ENCODE data around the gene CAMK1G. TPM values are rescaled to one million over a fixed set of nuclear protein-coding genes. Genes with fewer than 3 reads are reported as not detected.

CAMK1G gene
- total RNA-seq, 1 donor from 2014 or later: not detected

DNA sequence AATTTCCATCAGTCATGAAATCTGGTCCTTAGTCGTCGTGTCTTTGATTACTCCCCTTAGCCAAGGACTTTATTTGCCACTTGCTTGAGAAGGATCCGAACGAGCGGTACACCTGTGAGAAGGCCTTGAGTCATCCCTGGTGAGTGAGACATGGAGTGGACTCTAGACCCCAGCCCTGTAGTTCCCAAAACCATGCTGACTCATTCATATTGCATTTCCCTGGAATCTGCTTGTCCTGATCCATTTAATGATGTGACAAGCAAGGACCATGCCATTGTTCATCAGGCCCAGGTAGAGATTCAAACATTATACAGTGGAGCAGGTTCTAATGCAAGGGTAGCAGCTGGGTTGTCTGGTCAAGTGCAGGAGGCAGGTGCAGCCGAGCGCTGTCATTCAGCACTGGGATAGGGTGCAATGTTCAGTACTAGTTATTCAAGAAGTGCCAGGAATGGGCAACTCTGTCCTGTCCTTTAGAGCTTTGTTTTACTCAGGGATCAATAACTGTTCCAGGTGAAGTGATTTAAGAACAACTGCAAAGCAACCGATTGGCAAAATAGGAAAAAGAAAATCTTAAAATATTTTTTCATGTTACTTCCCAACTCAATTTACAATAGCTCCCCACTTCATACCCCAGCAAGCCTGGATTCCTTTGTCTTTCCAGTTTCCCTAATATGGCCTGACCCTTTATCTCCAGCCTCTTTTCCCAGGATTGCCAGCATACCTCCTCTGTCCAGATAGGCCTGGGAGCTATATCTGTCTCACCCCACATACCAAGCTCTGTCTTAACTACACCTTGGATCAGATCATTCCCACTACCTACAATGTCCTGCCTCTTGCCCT lies 26.5 kb downstream of the CAMK1G start:
- no peak overlapping the region for H3K4me3 Mint-ChIP-seq (ENCODE audit: low read depth)

DNA sequence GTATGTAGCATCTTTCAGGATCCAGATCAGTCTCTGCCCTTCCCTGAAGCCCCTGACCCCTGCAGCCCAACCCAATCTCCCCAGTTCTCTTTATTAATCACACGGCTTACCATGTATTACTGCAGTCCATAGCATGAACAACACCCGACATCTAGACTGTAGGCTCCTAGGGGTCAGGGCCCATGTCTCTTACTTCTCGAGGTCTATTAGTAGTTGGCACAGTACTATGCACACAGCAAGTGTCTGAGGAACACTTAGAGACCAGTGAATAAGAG lies 27.1 kb downstream of the CAMK1G start:
- no peaks in the 10 kb centered on the region for H3K27me3 Mint-ChIP-seq (ENCODE audit: low read depth)
- H3K27ac Mint-ChIP-seq: no peak overlapping the region
- no peak for DNase-seq (ENCODE audit: low spot score)
- no peak overlapping the region for H3K4me3 Mint-ChIP-seq (ENCODE audit: low read depth)
- no peaks in the 10 kb centered on the region for H3K9me3 Mint-ChIP-seq
- no peaks in the 10 kb centered on the region for H3K36me3 Mint-ChIP-seq (ENCODE audit: low read depth)
- peaks cover 2% of the 10 kb centered on the region for H3K4me1 Mint-ChIP-seq (ENCODE audit: low read depth)
- intact Hi-C loops (cut with micrococcal nuclease): no loop called here

More for the DNA sequence above, 26.5 kb downstream of the CAMK1G start:
- Mint-ChIP-seq H3K36me3 (ENCODE audit: low read depth) (no peaks in the 10 kb centered on the region), H3K27me3 (ENCODE audit: low read depth) (no peaks in the 10 kb centered on the region), H3K27ac (no peak overlapping the region), H3K4me1 (ENCODE audit: low read depth) (peaks cover 3% of the 10 kb centered on the region), H3K9me3 (no peaks in the 10 kb centered on the region)
- DNase-seq (ENCODE audit: low spot score): no peak
- intact Hi-C loops (cut with micrococcal nuclease): no loop called here

- no peak for DNase-seq (ENCODE audit: low spot score)
Measured at GRCh38 chr1:209611771-209612570, 28.5 kb downstream of the CAMK1G start.

DNA sequence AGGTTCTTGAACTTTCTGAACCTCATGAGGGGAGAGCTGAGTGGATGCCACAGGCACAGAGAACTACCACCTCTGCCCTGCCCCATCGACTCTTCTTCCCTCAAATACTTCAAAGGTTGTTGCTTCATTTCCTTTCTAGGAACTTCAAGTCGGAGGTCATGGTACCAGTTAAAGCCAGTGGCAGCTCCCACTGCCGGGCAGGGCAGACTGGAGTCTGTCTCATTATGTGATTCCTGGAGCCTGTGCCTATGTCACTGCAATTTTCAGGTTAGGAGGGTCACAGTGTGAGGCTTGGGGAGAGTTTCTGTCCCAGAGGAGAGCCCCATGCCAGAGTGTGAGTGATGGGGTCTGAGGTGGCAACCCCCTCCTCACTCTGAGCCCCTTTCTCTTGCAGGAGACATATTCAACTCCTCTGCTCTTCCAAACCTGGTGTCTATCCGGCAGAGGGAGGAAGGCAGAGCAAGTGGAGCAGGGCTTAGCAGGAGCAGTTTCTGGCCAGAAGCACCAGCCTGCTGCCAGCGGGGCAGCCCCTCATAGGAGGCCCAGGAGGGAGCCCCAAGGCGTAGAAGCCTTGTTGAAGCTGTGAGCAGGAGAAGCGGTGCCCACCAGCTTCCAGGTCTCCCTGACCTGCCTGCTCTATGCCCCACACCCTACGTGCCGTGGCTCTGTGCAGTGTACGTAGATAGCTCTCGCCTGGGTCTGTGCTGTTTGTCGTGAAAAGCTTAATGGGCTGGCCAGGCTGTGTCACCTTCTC lies 29.3 kb downstream of the CAMK1G start:
- H3K27me3 Mint-ChIP-seq (ENCODE audit: low read depth): no peaks in the 10 kb centered on the region
- intact Hi-C loops (cut with micrococcal nuclease): no loop called here
- no peak overlapping the region for H3K4me3 Mint-ChIP-seq (ENCODE audit: low read depth)
- DNase-seq (ENCODE audit: low spot score): no peak
- peaks cover 2% of the 10 kb centered on the region for H3K4me1 Mint-ChIP-seq (ENCODE audit: low read depth)
- H3K36me3 Mint-ChIP-seq (ENCODE audit: low read depth): peaks cover 4% of the 10 kb centered on the region
- no peaks in the 10 kb centered on the region for H3K9me3 Mint-ChIP-seq
- H3K27ac Mint-ChIP-seq: no peak overlapping the region

More at GRCh38 chr1:209611771-209612570, 28.5 kb downstream of the CAMK1G start:
- no peaks in the 10 kb centered on the region for H3K9me3 Mint-ChIP-seq
- intact Hi-C loops (cut with micrococcal nuclease): no loop called here
- H3K27ac Mint-ChIP-seq: no peak overlapping the region
- H3K36me3 Mint-ChIP-seq (ENCODE audit: low read depth): peaks cover 3% of the 10 kb centered on the region
- H3K4me1 Mint-ChIP-seq (ENCODE audit: low read depth): peaks cover 2% of the 10 kb centered on the region
- no peak overlapping the region for H3K4me3 Mint-ChIP-seq (ENCODE audit: low read depth)
- no peaks in the 10 kb centered on the region for H3K27me3 Mint-ChIP-seq (ENCODE audit: low read depth)

DNA sequence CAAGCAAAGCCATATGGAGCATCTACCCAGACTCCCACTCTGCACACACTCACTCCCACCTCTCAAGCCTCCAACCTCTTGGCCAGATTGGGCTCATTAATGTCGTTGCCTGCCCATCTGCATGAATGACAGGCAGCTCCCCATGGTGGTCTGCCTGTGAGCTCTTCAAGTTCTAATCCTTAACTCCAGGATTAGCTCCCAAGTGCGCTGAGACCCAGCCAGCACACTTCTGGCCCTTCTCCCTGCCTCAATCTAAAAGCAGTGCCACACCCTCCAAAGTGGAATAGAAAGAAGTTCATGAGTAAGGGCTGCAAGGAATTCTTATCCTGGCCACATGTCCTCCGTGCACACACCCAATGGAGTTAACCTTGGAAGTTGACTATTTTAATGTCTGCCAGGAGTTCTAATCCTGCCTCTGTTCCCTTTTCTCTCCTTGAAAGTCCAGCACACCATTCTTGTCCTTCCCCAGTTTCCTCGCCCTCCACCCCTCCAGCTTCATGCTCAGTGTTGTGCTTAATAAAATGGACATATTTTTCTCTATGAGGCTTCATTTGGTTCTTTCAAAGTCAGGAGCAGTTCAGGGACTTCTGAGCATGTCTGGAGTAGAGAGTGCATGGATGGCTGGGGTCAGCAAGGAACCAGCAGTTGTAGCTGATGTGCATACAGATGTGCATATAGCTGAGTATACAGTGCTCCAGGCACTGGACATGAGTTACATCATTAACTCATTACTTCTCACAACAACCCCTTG lies 30.1 kb downstream of the CAMK1G start:
- no peak overlapping the region for H3K27ac Mint-ChIP-seq
- intact Hi-C loops (cut with micrococcal nuclease): no loop called here
- peaks cover 2% of the 10 kb centered on the region for H3K4me1 Mint-ChIP-seq (ENCODE audit: low read depth)
- no peaks in the 10 kb centered on the region for H3K9me3 Mint-ChIP-seq
- H3K27me3 Mint-ChIP-seq (ENCODE audit: low read depth): no peaks in the 10 kb centered on the region
- peaks cover 4% of the 10 kb centered on the region for H3K36me3 Mint-ChIP-seq (ENCODE audit: low read depth)
- DNase-seq (ENCODE audit: low spot score): no peak
- no peak overlapping the region for H3K4me3 Mint-ChIP-seq (ENCODE audit: low read depth)

GRCh38 chr1:209614151-209614420 lies 30.6 kb downstream of the CAMK1G start:
- Mint-ChIP-seq H3K27me3 (ENCODE audit: low read depth) (no peaks in the 10 kb centered on the region), H3K4me3 (ENCODE audit: low read depth) (no peak overlapping the region), H3K4me1 (ENCODE audit: low read depth) (peaks cover 2% of the 10 kb centered on the region), H3K36me3 (ENCODE audit: low read depth) (peaks cover 4% of the 10 kb centered on the region), H3K9me3 (no peaks in the 10 kb centered on the region), H3K27ac (no peak overlapping the region)
- DNase-seq (ENCODE audit: low spot score): no peak
- intact Hi-C loops (cut with micrococcal nuclease): no loop called here

DNA sequence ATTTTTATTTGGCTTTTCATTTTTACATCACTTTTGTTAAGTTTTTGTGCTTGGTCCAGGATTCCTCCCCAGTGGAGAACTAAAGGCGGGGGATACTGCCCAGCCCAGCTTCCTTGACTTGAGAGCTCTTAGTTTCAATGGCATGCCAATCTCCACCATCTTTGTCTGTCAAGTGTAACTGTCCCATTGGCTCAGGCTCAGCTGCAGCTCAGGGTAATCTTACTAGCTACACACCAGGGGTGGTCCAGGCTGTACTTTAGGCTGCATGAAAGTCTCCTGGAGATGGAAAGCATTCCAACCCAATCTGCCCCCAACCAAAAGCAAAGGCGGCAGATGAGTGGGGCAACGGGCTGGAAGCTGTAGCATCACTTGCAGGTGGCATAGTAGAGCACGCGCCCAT lies 31.4 kb downstream of the CAMK1G start:
- Mint-ChIP-seq H3K36me3 (ENCODE audit: low read depth) (peaks cover 4% of the 10 kb centered on the region), H3K27me3 (ENCODE audit: low read depth) (no peaks in the 10 kb centered on the region), H3K9me3 (no peaks in the 10 kb centered on the region), H3K4me1 (ENCODE audit: low read depth) (peaks cover 2% of the 10 kb centered on the region), H3K27ac (no peak overlapping the region), H3K4me3 (ENCODE audit: low read depth) (no peak overlapping the region)
- intact Hi-C loops (cut with micrococcal nuclease): no loop called here
- DNase-seq (ENCODE audit: low spot score): no peak

DNA sequence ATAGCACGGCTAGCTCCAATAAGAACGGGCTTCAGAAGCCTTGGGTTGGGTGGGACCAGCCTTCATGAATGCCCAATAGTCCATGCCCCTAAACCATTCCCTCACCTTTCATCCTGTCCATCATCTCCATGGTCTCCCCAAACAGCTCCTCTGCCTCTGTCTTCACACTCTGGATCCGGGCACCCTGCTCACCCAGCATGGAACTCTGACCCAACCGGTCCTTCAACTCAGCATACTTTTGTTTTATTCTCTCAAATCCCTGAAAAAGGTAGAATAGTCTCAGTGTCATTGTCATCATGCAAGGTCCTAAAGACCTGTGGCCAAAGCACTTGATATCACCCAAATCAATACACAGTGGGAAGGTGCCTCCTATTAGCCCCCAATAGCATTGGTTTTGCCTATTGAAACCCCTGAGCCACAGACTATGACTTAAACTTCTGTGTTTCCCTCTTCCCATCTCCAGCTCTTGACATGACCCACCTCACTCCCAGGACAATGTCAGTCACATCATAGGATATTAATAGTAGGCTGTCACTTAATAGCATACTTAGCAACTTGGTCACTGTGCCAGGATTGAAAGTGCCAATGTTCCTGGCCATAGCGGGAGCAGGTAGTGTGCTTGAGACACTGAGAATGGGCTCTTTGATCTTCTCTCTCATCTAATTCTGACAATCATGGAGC lies 33.0 kb downstream of the CAMK1G start:
- H3K36me3 Mint-ChIP-seq (ENCODE audit: low read depth): peaks cover 4% of the 10 kb centered on the region
- no peaks in the 10 kb centered on the region for H3K9me3 Mint-ChIP-seq
- H3K4me3 Mint-ChIP-seq (ENCODE audit: low read depth): no peak overlapping the region
- no peak for DNase-seq (ENCODE audit: low spot score)
- peaks cover 2% of the 10 kb centered on the region for H3K4me1 Mint-ChIP-seq (ENCODE audit: low read depth)
- H3K27me3 Mint-ChIP-seq (ENCODE audit: low read depth): no peaks in the 10 kb centered on the region
- H3K27ac Mint-ChIP-seq: no peak overlapping the region
- intact Hi-C loops (cut with micrococcal nuclease): no loop called here

GRCh38 chr1:209617047-209617673 lies 33.6 kb downstream of the CAMK1G start:
- no peak overlapping the region for H3K27ac Mint-ChIP-seq
- H3K27me3 Mint-ChIP-seq (ENCODE audit: low read depth): no peaks in the 10 kb centered on the region
- H3K4me1 Mint-ChIP-seq (ENCODE audit: low read depth): peaks cover 2% of the 10 kb centered on the region
- peaks cover 4% of the 10 kb centered on the region for H3K36me3 Mint-ChIP-seq (ENCODE audit: low read depth)
- DNase-seq (ENCODE audit: low spot score): no peak
- H3K4me3 Mint-ChIP-seq (ENCODE audit: low read depth): no peak overlapping the region
- intact Hi-C loops (cut with micrococcal nuclease): no loop called here
- no peaks in the 10 kb centered on the region for H3K9me3 Mint-ChIP-seq

- Mint-ChIP-seq H3K27ac (no peak overlapping the region), H3K4me1 (ENCODE audit: low read depth) (no peaks in the 10 kb centered on the region), H3K4me3 (ENCODE audit: low read depth) (no peak overlapping the region), H3K27me3 (ENCODE audit: low read depth) (no peaks in the 10 kb centered on the region), H3K9me3 (no peaks in the 10 kb centered on the region), H3K36me3 (ENCODE audit: low read depth) (peaks cover 4% of the 10 kb centered on the region)
- intact Hi-C loops (cut with micrococcal nuclease): no loop called here
- DNase-seq (ENCODE audit: low spot score): no peak
Measured at GRCh38 chr1:209617755-209618154, 34.2 kb downstream of the CAMK1G start.

DNA sequence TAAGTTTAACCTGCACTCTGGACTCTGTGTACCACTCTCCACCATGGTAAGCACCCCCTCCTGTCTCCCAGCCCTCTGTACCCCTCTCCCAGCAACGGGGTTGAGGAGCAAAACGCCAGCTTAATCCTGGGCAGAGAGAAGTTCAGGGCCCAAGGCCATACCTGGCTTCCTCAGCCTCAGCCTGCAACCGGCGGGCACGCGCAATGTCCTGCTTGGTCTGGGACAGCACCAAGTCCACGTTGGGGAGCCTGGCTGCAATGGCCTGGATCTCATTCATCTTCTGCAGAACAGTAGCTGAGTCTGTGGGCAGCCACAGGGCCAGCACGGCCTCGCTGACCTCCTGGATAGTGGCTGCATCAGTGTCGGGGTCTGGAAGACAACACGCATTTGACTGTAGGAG lies 34.8 kb downstream of the CAMK1G start:
- Mint-ChIP-seq H3K27me3 (ENCODE audit: low read depth) (no peaks in the 10 kb centered on the region), H3K4me3 (ENCODE audit: low read depth) (no peak overlapping the region), H3K36me3 (ENCODE audit: low read depth) (peaks cover 4% of the 10 kb centered on the region), H3K9me3 (no peaks in the 10 kb centered on the region), H3K27ac (no peak overlapping the region), H3K4me1 (ENCODE audit: low read depth) (no peaks in the 10 kb centered on the region)
- intact Hi-C loops (cut with micrococcal nuclease): no loop called here
- DNase-seq (ENCODE audit: low spot score): no peak

All from activated T-helper 2 cell treated with anti-CD3 and anti-CD28 coated beads, Interferon-gamma antibody, Interleukin-2, Interleukin-4, amounts not matched to agents 10 μg/mL and 5 μg/mL and 100 μg/mL, durations not matched to agents 14 hours and 24 hours and 36 hours (primary cell).